DND-41 (cell line): Measurements from ENCODE around the gene SLC38A7.

Experiments
- CTCF ChIP-seq: IDR thresholded peaks from 2 replicates; pipeline ENCODE4 v1.5.1; 2012; ENCODE audit warnings: borderline replicate concordance, low read length, moderate library complexity, mild to moderate bottlenecking; ENCODE audit not compliant: poor library complexity, severe bottlenecking; ENCODE audit errors: extremely low read depth
- EZH2 ChIP-seq: IDR thresholded peaks from 3 replicates; pipeline ENCODE4 v1.6.1; 2012; ENCODE audit warnings: borderline replicate concordance, low read depth, mild to moderate bottlenecking, moderate library complexity, low read length, inconsistent platforms; ENCODE audit not compliant: severe bottlenecking

- TF ChIP-seq CTCF: no peak
- no peak for TF ChIP-seq EZH2
Measured at GRCh38 chr16:58685084-58685449, 497 bp upstream of the SLC38A7 start.
